ENCODE results near the gene CES2. TPM values are rescaled to one million over a fixed set of nuclear protein-coding genes. Genes with fewer than 3 reads are reported as not detected.
"Not testable (repeated sequence)": the region's sequence is repeated elsewhere in the genome, so short reads cannot be mapped to it uniquely, and the experiment has no call there.

Gene CES2
- total RNA-seq, 1 donor from 2014 or later, result 15.7 TPM

- H3K36me3 ChIP-seq (ENCODE audit: control insufficient read depth in 3 of 3, insufficient read depth in 3 of 3, low read length in 3 of 3), result no peaks in the 10 kb centered on the region
- H3K9ac ChIP-seq (ENCODE audit: low read depth in 1 of 3, low read length in 3 of 3), result peak overlapping the region in 2 of 3 donors; percentile 69 to 71
- no peaks in the 10 kb centered on the region for H3K9me3 ChIP-seq (ENCODE audit: control insufficient read depth in 3 of 3, low read length in 3 of 3)
- no peaks in the 10 kb centered on the region for H3K27me3 ChIP-seq (ENCODE audit: control insufficient read depth in 3 of 3, insufficient read depth in 3 of 3, low read length in 3 of 3)
- peaks cover 18 to 39% (median 30%) of the 10 kb centered on the region in 3 donors for H3K4me1 ChIP-seq (ENCODE audit: control insufficient read depth in 3 of 3, insufficient read depth in 3 of 3, low read length in 3 of 3)
- H3K27ac ChIP-seq (ENCODE audit: low read depth, low read length), result no peak overlapping the region
- H3K4me3 ChIP-seq (ENCODE audit: low read length in 3 of 3), result no peak overlapping the region
These were observed 40.2 kb upstream of the CES2 start for GRCh38 chr16:66894948-66895688.

GRCh38 chr16:66895689-66895979 is 39.7 kb upstream of the CES2 start:
- H3K27me3 ChIP-seq (ENCODE audit: control insufficient read depth in 3 of 3, insufficient read depth in 3 of 3, low read length in 3 of 3), result no peaks in the 10 kb centered on the region
- H3K27ac ChIP-seq (ENCODE audit: low read depth, low read length), result no peak overlapping the region
- no peak overlapping the region for H3K4me3 ChIP-seq (ENCODE audit: low read length in 3 of 3)
- peaks cover 23 to 41% (median 36%) of the 10 kb centered on the region in 3 donors for H3K4me1 ChIP-seq (ENCODE audit: control insufficient read depth in 3 of 3, insufficient read depth in 3 of 3, low read length in 3 of 3)
- no peaks in the 10 kb centered on the region for H3K9me3 ChIP-seq (ENCODE audit: control insufficient read depth in 3 of 3, low read length in 3 of 3)
- no peaks in the 10 kb centered on the region for H3K36me3 ChIP-seq (ENCODE audit: control insufficient read depth in 3 of 3, insufficient read depth in 3 of 3, low read length in 3 of 3)
- peak overlapping the region in 2 of 3 donors; percentile 69 to 71 for H3K9ac ChIP-seq (ENCODE audit: low read depth in 1 of 3, low read length in 3 of 3)

GRCh38 chr16:66895999-66896398 is 39.3 kb upstream of the CES2 start:
- H3K9me3 ChIP-seq (ENCODE audit: control insufficient read depth in 3 of 3, low read length in 3 of 3), result no peaks in the 10 kb centered on the region
- H3K4me3 ChIP-seq (ENCODE audit: low read length in 3 of 3), result no peak overlapping the region
- peak overlapping the region in 2 of 3 donors; percentile 16 to 71 for H3K9ac ChIP-seq (ENCODE audit: low read depth in 1 of 3, low read length in 3 of 3)
- no peak overlapping the region for H3K27ac ChIP-seq (ENCODE audit: low read depth, low read length)
- H3K4me1 ChIP-seq (ENCODE audit: control insufficient read depth in 3 of 3, insufficient read depth in 3 of 3, low read length in 3 of 3), result peaks cover 27 to 43% (median 39%) of the 10 kb centered on the region in 3 donors
- H3K36me3 ChIP-seq (ENCODE audit: control insufficient read depth in 3 of 3, insufficient read depth in 3 of 3, low read length in 3 of 3), result no peaks in the 10 kb centered on the region
- no peaks in the 10 kb centered on the region for H3K27me3 ChIP-seq (ENCODE audit: control insufficient read depth in 3 of 3, insufficient read depth in 3 of 3, low read length in 3 of 3)

- not testable (repeated sequence) for H3K9ac ChIP-seq (ENCODE audit: low read depth in 1 of 3, low read length in 3 of 3); H3K9me3 ChIP-seq (ENCODE audit: control insufficient read depth in 3 of 3, low read length in 3 of 3); H3K36me3 ChIP-seq (ENCODE audit: control insufficient read depth in 3 of 3, insufficient read depth in 3 of 3, low read length in 3 of 3); H3K27ac ChIP-seq (ENCODE audit: low read depth, low read length); H3K27me3 ChIP-seq (ENCODE audit: control insufficient read depth in 3 of 3, insufficient read depth in 3 of 3, low read length in 3 of 3); H3K4me3 ChIP-seq (ENCODE audit: low read length in 3 of 3)
- H3K4me1 ChIP-seq (ENCODE audit: control insufficient read depth in 3 of 3, insufficient read depth in 3 of 3, low read length in 3 of 3), result peaks cover 33 to 49% (median 46%) of the 10 kb centered on the region in 3 donors
These were observed 38.6 kb upstream of the CES2 start for GRCh38 chr16:66896682-66897081.

- H3K27ac ChIP-seq (ENCODE audit: low read depth, low read length), result peak overlapping the region; percentile 93
- H3K4me1 ChIP-seq (ENCODE audit: control insufficient read depth in 3 of 3, insufficient read depth in 3 of 3, low read length in 3 of 3), result peaks cover 49 to 65% (median 61%) of the 10 kb centered on the region in 3 donors
These were observed 37.1 kb upstream of the CES2 start for GRCh38 chr16:66898207-66898606.

GRCh38 chr16:66898933-66899309 is 36.4 kb upstream of the CES2 start:
- peak overlapping the region; percentile 93 for H3K27ac ChIP-seq (ENCODE audit: low read depth, low read length)
- no peaks in the 10 kb centered on the region for H3K9me3 ChIP-seq (ENCODE audit: control insufficient read depth in 3 of 3, low read length in 3 of 3)
- H3K36me3 ChIP-seq (ENCODE audit: control insufficient read depth in 3 of 3, insufficient read depth in 3 of 3, low read length in 3 of 3), result no peaks in the 10 kb centered on the region
- H3K9ac ChIP-seq (ENCODE audit: low read depth in 1 of 3, low read length in 3 of 3), result peak overlapping the region in 1 of 3 donors; percentile 84
- no peaks in the 10 kb centered on the region for H3K27me3 ChIP-seq (ENCODE audit: control insufficient read depth in 3 of 3, insufficient read depth in 3 of 3, low read length in 3 of 3)
- peaks cover 56 to 72% (median 68%) of the 10 kb centered on the region in 3 donors for H3K4me1 ChIP-seq (ENCODE audit: control insufficient read depth in 3 of 3, insufficient read depth in 3 of 3, low read length in 3 of 3)
- no peak overlapping the region for H3K4me3 ChIP-seq (ENCODE audit: low read length in 3 of 3)

More at GRCh38 chr16:66898207-66898606, 37.1 kb upstream of the CES2 start:
- H3K27me3 ChIP-seq (ENCODE audit: control insufficient read depth in 3 of 3, insufficient read depth in 3 of 3, low read length in 3 of 3), result no peaks in the 10 kb centered on the region
- no peaks in the 10 kb centered on the region for H3K9me3 ChIP-seq (ENCODE audit: control insufficient read depth in 3 of 3, low read length in 3 of 3)
- peak overlapping the region in 1 of 3 donors; percentile 20 for H3K9ac ChIP-seq (ENCODE audit: low read depth in 1 of 3, low read length in 3 of 3)
- no peak overlapping the region for H3K4me3 ChIP-seq (ENCODE audit: low read length in 3 of 3)
- H3K36me3 ChIP-seq (ENCODE audit: control insufficient read depth in 3 of 3, insufficient read depth in 3 of 3, low read length in 3 of 3), result no peaks in the 10 kb centered on the region

GRCh38 chr16:66899310-66899944 is 35.9 kb upstream of the CES2 start:
- Histone ChIP-seq H3K4me1 (ENCODE audit: control insufficient read depth in 3 of 3, insufficient read depth in 3 of 3, low read length in 3 of 3) (peaks cover 61 to 77% (median 73%) of the 10 kb centered on the region in 3 donors), H3K9ac (ENCODE audit: low read depth in 1 of 3, low read length in 3 of 3) (peak overlapping the region; percentile 13 to 84 (median 64))

GRCh38 chr16:66899945-66900710 is 35.2 kb upstream of the CES2 start:
- H3K4me1 ChIP-seq (ENCODE audit: control insufficient read depth in 3 of 3, insufficient read depth in 3 of 3, low read length in 3 of 3), result peaks cover 68 to 79% (median 78%) of the 10 kb centered on the region in 3 donors
- no peaks in the 10 kb centered on the region for H3K36me3 ChIP-seq (ENCODE audit: control insufficient read depth in 3 of 3, insufficient read depth in 3 of 3, low read length in 3 of 3)
- peak overlapping the region; percentile 93 for H3K27ac ChIP-seq (ENCODE audit: low read depth, low read length)
- peak overlapping the region; percentile 64 to 84 (median 77) for H3K9ac ChIP-seq (ENCODE audit: low read depth in 1 of 3, low read length in 3 of 3)
- peak overlapping the region; percentile 37 to 49 (median 43) for H3K4me3 ChIP-seq (ENCODE audit: low read length in 3 of 3)
- no peaks in the 10 kb centered on the region for H3K27me3 ChIP-seq (ENCODE audit: control insufficient read depth in 3 of 3, insufficient read depth in 3 of 3, low read length in 3 of 3)
- no peaks in the 10 kb centered on the region for H3K9me3 ChIP-seq (ENCODE audit: control insufficient read depth in 3 of 3, low read length in 3 of 3)

More at GRCh38 chr16:66899310-66899944, 35.9 kb upstream of the CES2 start:
- Histone ChIP-seq H3K27me3 (ENCODE audit: control insufficient read depth in 3 of 3, insufficient read depth in 3 of 3, low read length in 3 of 3) (no peaks in the 10 kb centered on the region), H3K27ac (ENCODE audit: low read depth, low read length) (peak overlapping the region; percentile 93), H3K4me3 (ENCODE audit: low read length in 3 of 3) (peak overlapping the region in 2 of 3 donors; percentile 7 to 14), H3K36me3 (ENCODE audit: control insufficient read depth in 3 of 3, insufficient read depth in 3 of 3, low read length in 3 of 3) (no peaks in the 10 kb centered on the region), H3K9me3 (ENCODE audit: control insufficient read depth in 3 of 3, low read length in 3 of 3) (no peaks in the 10 kb centered on the region)

- H3K4me1 ChIP-seq (ENCODE audit: control insufficient read depth in 3 of 3, insufficient read depth in 3 of 3, low read length in 3 of 3), result peaks cover 72 to 79% (median 78%) of the 10 kb centered on the region in 3 donors
- peak overlapping the region; percentile 93 for H3K27ac ChIP-seq (ENCODE audit: low read depth, low read length)
- peak overlapping the region; percentile 13 to 43 (median 23) for H3K4me3 ChIP-seq (ENCODE audit: low read length in 3 of 3)
- peak overlapping the region; percentile 54 to 84 (median 66) for H3K9ac ChIP-seq (ENCODE audit: low read depth in 1 of 3, low read length in 3 of 3)
- no peaks in the 10 kb centered on the region for H3K9me3 ChIP-seq (ENCODE audit: control insufficient read depth in 3 of 3, low read length in 3 of 3)
- no peaks in the 10 kb centered on the region for H3K36me3 ChIP-seq (ENCODE audit: control insufficient read depth in 3 of 3, insufficient read depth in 3 of 3, low read length in 3 of 3)
- no peaks in the 10 kb centered on the region for H3K27me3 ChIP-seq (ENCODE audit: control insufficient read depth in 3 of 3, insufficient read depth in 3 of 3, low read length in 3 of 3)
These were observed 34.4 kb upstream of the CES2 start for GRCh38 chr16:66900721-66901441.
